GM12892 (cell line): ENCODE results near the gene KDM6A.
"Not testable (repeated sequence)": the region's sequence is repeated elsewhere in the genome, so short reads cannot be mapped to it uniquely, and the experiment has no call there.

ENCODE experiments used
- POLR2AphosphoS5 ChIP-seq: IDR thresholded peaks from 2 replicates; pipeline ENCODE4 v1.6.1; 2011; ENCODE audit warnings: low read depth, low read length, control low read depth
- TAF1 ChIP-seq: IDR thresholded peaks from 2 replicates; pipeline ENCODE4 v1.6.1; 2011; ENCODE audit warnings: low read depth, mild to moderate bottlenecking, control low read depth, low read length, borderline replicate concordance

- TF ChIP-seq POLR2AphosphoS5, TAF1: not testable (repeated sequence)
These were observed 262.5 kb downstream of the KDM6A start for GRCh38 chrX:45135391-45136075.
